ENCODE measurements around the gene CYP2U1.
"Not testable (repeated sequence)": the region's sequence is repeated elsewhere in the genome, so short reads cannot be mapped to it uniquely, and the experiment has no call there.

Gene CYP2U1

GRCh38 chr4:107930821-107931774 lies at the start of gene CYP2U1:
CYP2U1 (plus strand) TSS chr4:107931549; CDS start chr4:107931644, 95 bp downstream.
- peak; percentile 71 for DNase-seq (ENCODE audit: low read depth)

DNA sequence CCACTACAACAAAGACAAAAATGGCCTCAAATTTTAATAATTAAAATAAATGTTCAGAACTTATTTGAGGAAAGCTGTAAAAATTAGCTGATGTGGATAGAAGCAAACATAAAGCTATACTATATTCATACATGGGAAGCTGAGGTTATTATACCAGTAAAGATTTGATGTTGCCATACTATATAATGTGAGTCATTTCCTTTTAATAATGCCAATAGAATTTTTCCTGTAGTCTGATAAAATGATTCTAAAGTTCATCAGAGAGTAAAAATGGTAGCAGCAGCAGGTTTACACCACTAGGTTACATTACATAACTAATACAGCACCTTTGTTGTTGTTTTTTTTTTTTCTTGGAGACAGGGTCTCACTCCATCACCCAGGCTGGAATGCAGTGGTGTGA lies 45.5 kb upstream of the CYP2U1 start:
- DNase-seq (ENCODE audit: low read depth) = no peak

GRCh38 chr4:107888237-107888636 lies 43.1 kb upstream of the CYP2U1 start:
- DNase-seq (ENCODE audit: low read depth) = no peak

DNA sequence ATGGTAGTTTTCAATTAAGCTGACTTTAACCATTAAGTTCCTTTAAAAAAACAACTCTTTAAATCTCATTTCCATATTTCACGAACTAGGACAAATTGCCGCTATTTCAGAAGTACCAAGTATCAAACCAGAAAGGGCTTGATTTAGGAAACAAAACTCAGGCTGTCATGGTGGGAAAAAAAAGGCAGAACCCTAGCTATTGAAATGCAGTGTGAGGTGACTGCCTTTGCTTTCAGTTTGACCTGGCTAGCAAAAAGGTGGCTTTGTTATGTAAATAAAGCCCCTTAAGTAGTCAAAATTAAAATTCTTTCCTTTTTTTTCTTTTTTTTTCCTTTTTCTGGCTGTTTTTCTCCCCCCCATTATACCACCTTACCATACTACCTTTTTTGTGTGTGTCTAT lies 40.6 kb upstream of the CYP2U1 start:
- no peak for DNase-seq (ENCODE audit: low read depth)

- no peak for DNase-seq (ENCODE audit: low read depth)
Observed at GRCh38 chr4:107891299-107891698, 40.0 kb upstream of the CYP2U1 start.

GRCh38 chr4:107893171-107894137 lies 37.9 kb upstream of the CYP2U1 start:
- DNase-seq (ENCODE audit: low read depth) = no peak

DNA sequence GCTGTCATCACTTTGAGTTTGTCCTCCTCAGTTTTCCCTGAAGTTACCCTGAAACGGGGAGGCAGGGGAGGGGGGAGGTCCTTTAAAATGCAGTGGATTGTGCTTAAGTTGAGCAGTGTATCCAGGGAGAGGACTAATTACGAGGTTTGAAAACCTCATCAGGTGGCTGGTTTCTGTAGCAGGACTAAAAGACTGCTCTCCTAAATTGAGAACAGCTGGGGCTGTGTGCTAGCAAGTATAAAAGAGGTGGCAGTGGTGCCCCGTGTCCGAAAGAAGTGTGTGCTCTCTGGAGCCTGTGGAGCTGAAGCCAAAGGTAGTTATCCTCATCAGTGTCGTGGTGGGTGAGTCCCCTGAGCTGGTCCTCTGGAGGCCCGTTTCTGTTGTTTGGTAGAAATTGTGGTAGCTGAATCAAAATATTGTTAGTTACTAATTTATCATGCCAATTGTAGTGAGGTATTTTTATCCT lies 37.2 kb upstream of the CYP2U1 start:
- DNase-seq (ENCODE audit: low read depth) = no peak

GRCh38 chr4:107896158-107896645 lies 35.1 kb upstream of the CYP2U1 start:
- DNase-seq (ENCODE audit: low read depth) = no peak

DNA sequence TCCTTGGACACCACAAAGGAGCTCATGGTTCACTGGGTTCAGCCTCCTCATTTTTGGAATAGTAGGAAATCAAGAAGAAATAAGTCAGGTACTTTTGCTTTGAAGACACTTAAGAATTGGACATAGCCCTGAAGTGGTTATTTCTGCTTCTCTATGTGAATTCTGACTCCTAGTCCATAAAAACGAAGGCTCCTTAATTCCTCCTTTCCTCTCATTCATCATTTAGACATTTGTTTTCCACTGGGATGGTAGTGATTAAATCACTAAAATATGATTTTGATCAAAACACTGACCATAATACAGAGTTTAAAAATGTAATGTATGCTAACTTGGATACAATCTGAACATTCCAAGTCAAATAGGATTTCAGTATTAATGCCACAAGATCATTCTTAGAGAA lies 34.7 kb upstream of the CYP2U1 start:
- DNase-seq (ENCODE audit: low read depth) = no peak

- DNase-seq (ENCODE audit: low read depth) = no peak
Observed at GRCh38 chr4:107897823-107898222, 33.5 kb upstream of the CYP2U1 start.

DNA sequence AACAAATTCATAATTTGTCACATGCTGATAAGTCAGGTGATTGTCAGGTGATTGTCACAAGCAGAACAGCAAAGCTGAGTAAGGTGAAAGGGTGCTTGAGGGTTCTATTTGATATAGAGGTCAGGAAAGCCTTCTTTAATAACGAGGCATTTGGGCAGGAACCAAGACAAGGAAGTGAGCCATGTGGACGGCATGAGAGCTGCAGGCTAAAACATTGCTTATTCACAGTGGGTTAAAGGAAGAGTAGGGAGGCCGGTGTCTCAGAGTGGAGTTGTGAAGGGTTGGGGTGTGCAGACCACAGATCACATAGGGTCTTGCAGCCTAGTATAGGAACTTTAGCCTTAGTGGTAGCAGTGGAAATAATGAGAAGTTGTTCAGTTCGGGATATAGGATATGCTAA lies 31.3 kb upstream of the CYP2U1 start:
- no peak for DNase-seq (ENCODE audit: low read depth)

DNA sequence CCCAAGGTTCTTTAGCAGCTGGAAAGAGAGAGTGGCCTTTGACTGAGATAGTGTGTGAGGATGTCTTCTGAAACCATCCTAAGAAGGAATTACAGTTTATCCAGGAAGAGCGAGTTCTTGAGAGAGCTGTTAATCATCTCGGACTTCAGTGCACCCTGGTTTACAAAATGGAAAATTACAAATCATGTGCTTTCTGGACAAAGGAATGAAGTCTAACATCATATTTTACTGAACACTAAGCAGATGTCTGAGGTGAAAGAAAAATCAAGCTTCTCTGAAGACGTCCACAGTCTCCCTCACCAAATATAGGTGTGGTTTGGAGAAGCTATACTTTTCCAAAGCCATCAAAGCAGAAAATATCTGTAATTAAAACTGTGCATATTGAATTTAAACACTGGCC lies 30.8 kb upstream of the CYP2U1 start:
- DNase-seq (ENCODE audit: low read depth) = no peak

GRCh38 chr4:107901213-107901934 lies 30.0 kb upstream of the CYP2U1 start:
- DNase-seq (ENCODE audit: low read depth) = no peak

- DNase-seq (ENCODE audit: low read depth) = no peak
Observed at GRCh38 chr4:107902715-107903114, 28.6 kb upstream of the CYP2U1 start.

DNA sequence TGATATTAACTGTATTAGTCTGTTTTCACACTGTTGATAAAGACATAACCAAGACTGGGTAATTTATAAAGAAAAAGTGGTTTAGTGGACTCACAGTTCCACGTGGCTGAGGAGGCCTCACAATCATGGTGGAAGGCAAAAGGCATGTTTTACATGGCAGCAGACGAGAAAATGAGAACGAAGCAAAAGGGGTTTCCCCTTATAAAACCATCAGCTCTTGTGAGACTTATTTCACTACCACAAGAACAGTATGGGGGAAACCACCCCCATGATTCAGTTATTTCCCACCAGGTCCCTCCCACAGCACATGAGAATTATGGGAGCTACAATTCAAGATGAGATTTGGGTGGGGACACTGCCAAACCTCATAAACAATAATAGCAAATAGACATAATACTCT lies 26.3 kb upstream of the CYP2U1 start:
- DNase-seq (ENCODE audit: low read depth) = not testable (repeated sequence)

GRCh38 chr4:107906458-107907100 lies 24.8 kb upstream of the CYP2U1 start:
- no peak for DNase-seq (ENCODE audit: low read depth)

GRCh38 chr4:107908377-107908776 lies 23.0 kb upstream of the CYP2U1 start:
- DNase-seq (ENCODE audit: low read depth) = no peak

GRCh38 chr4:107913283-107913899 lies 18.0 kb upstream of the CYP2U1 start:
- no peak for DNase-seq (ENCODE audit: low read depth)

- no peak for DNase-seq (ENCODE audit: low read depth)
Observed at GRCh38 chr4:107915220-107915619, 16.1 kb upstream of the CYP2U1 start.

GRCh38 chr4:107916623-107917022 lies 14.7 kb upstream of the CYP2U1 start:
- DNase-seq (ENCODE audit: low read depth) = no peak

DNA sequence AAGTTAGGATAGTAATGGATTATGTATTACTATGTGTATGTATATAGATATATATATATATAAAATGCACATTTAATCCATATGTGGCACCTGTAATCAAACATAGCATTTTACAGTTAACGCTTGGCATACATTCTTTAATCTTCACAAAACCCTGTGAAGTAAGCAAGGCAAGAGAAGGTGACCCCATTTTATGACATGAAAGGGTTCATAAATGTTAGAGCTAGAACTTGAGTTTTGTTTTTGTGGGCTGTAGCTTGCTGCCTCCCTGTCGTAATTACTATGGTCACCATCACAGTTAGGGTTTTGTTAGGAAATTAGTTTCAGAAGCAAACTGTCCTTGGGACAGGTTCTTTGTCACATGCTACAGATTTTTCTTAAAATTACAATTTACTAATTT lies 13.8 kb upstream of the CYP2U1 start:
- no peak for DNase-seq (ENCODE audit: low read depth)

Data from stimulated activated CD8-positive, alpha-beta memory T cell treated with anti-CD3 and anti-CD28 coated beads, Interleukin-4, amount 100 ng/mL, for 24 hours (primary cell).